Prostate gland (tissue), 2 donors: ENCODE measurements around the gene PASK. TPM values are rescaled to one million over a fixed set of nuclear protein-coding genes. Genes with fewer than 3 reads are reported as not detected.

Source experiments
- DNase-seq: peaks from one replicate; pipeline ENCODE4 v3.0.0-alpha.2; 2019; ENCODE audit warnings: low spot score
- H3K27ac ChIP-seq, 2 donors: fragments of 200-600 bp; sonication (generic); 2 replicates each; pipeline ENCODE4 v1.5.1; 2017 to 2019
- H3K27me3 ChIP-seq: fragments of 200-600 bp; sonication (generic); replicated peaks from 2 replicates; pipeline ENCODE4 v1.5.1; 2019; ENCODE audit not compliant: insufficient read depth
- H3K36me3 ChIP-seq, 2 donors: fragments of 200-600 bp; sonication (generic); 1 replicate in 1 of 2; 2 replicates in 1 of 2; pipeline versions ENCODE4 v1.5.1 to v1.8.1; 2017 to 2019
- H3K4me1 ChIP-seq: fragments of 200-600 bp; sonication (generic); replicated peaks from 2 replicates; pipeline ENCODE4 v1.5.1; 2019
- H3K4me3 ChIP-seq, 2 donors: fragments of 200-600 bp; sonication (generic); 2 replicates each; pipeline ENCODE4 v1.5.1; 2017 to 2019
- H3K9me3 ChIP-seq: fragments of 200-600 bp; sonication (generic); 2 replicates; pipeline ENCODE4 v1.5.1; 2017
- CTCF ChIP-seq, 4 experiments: fragments of 200-600 bp in 2 of 4; fragments of 450-650 bp in 2 of 4; sonication (generic) in 2 of 4; IDR thresholded peaks; 1 replicate in 3 of 4; 2 replicates in 1 of 4; pipeline ENCODE4 v1.5.1; 2016 to 2019; ENCODE audit warnings: antibody characterized with exemption in 4 of 4, mild to moderate bottlenecking in 2 of 4, moderate library complexity in 2 of 4
- POLR2A ChIP-seq: fragments of 450-650 bp; IDR thresholded peaks from one replicate; pipeline ENCODE4 v1.6.1; 2016; ENCODE audit warnings: antibody characterized with exemption, mild to moderate bottlenecking
- POLR2AphosphoS5 ChIP-seq: sonication (generic); formaldehyde crosslinking; IDR thresholded peaks from one replicate; pipeline ENCODE4 v1.6.1; 2017; ENCODE audit warnings: antibody characterized with exemption
- WGBS: methylation state at CpG from one replicate; pipeline ENCODE4 v1.1.5; 2018; 5-methylcytosine and 5-hydroxymethylcytosine counted together
- intact Hi-C: fragments of 100-400 bp; cut with DNase I; formaldehyde crosslinking; loops from one replicate; pipeline ENCODE4 v1.14.2; 2022
- total RNA-seq, 2 donors: library from RNA; depleted of rRNA; stranded (reverse); fragments of >200 nt; gene quantifications; one replicate each; pipeline ENCODE4 v1.1.0, GENCODE V29; 2016

The PASK gene
- total RNA-seq, 2 donors from 2014 or later: 49.2 to 200 TPM

GRCh38 chr2:241158546-241158900, 9.3 kb upstream of the PASK start:
- Histone ChIP-seq H3K4me3 (no peak overlapping the region), H3K27me3 (no peaks in the 10 kb centered on the region), H3K9me3 (no peaks in the 10 kb centered on the region), H3K27ac (no peak overlapping the region), H3K36me3 (no peaks in the 10 kb centered on the region), H3K4me1 (peaks cover 8% of the 10 kb centered on the region)
- no peak for DNase-seq
- no peak for TF ChIP-seq POLR2AphosphoS5
- TF ChIP-seq POLR2A: no peak
- no peak for TF ChIP-seq CTCF (IDR thresholded peaks at IDR 0.05)
- 90% methylated on average over 8 of the region's 8 CpGs for WGBS
- intact Hi-C loops: no loop called here

- Histone ChIP-seq H3K36me3 (no peaks in the 10 kb centered on the region), H3K27ac (no peak overlapping the region), H3K27me3 (no peaks in the 10 kb centered on the region), H3K4me1 (peaks cover 8% of the 10 kb centered on the region), H3K9me3 (no peaks in the 10 kb centered on the region), H3K4me3 (no peak overlapping the region)
- TF ChIP-seq CTCF (IDR thresholded peaks at IDR 0.05) (no peak), POLR2A (no peak), POLR2AphosphoS5 (no peak)
- WGBS: 88% methylated on average over 9 of the region's 9 CpGs
- intact Hi-C loops: no loop called here
- no peak for DNase-seq
Observed at GRCh38 chr2:241157841-241158545, 8.7 kb upstream of the PASK start.

- H3K36me3 ChIP-seq: no peaks in the 10 kb centered on the region
- peak; percentile 71 for TF ChIP-seq POLR2AphosphoS5
- no peak for TF ChIP-seq CTCF (IDR thresholded peaks at IDR 0.05)
- no peak for TF ChIP-seq POLR2A
- intact Hi-C loops: no loop called here
- no peaks in the 10 kb centered on the region for H3K27me3 ChIP-seq
- H3K27ac ChIP-seq: no peak overlapping the region
- no peak overlapping the region for H3K4me3 ChIP-seq
- WGBS: 19% methylated on average over 5 of the region's 5 CpGs
- H3K9me3 ChIP-seq: no peaks in the 10 kb centered on the region
- H3K4me1 ChIP-seq: peaks cover 3% of the 10 kb centered on the region
- peak; percentile 42 for DNase-seq
Observed at GRCh38 chr2:241156971-241157441, 7.7 kb upstream of the PASK start.

GRCh38 chr2:241155936-241156335, 6.7 kb upstream of the PASK start:
- WGBS: 23% methylated on average over 1 of the region's 1 CpG

More at GRCh38 chr2:241155936-241156335, 6.7 kb upstream of the PASK start:
- no peak for DNase-seq
- no peak overlapping the region for H3K4me3 ChIP-seq
- no peak overlapping the region for H3K27ac ChIP-seq
- H3K9me3 ChIP-seq: no peaks in the 10 kb centered on the region
- intact Hi-C loops: no loop called here
- H3K36me3 ChIP-seq: no peaks in the 10 kb centered on the region
- H3K4me1 ChIP-seq: peaks cover 4% of the 10 kb centered on the region
- no peaks in the 10 kb centered on the region for H3K27me3 ChIP-seq
- no peak for TF ChIP-seq CTCF (IDR thresholded peaks at IDR 0.05)
- TF ChIP-seq POLR2A: no peak
- TF ChIP-seq POLR2AphosphoS5: no peak
